Bronchial epithelial cell (primary cell): ENCODE results near the gene ERV3-1. TPM values are rescaled to one million over a fixed set of nuclear protein-coding genes. Genes with fewer than 3 reads are reported as not detected.
"Not testable (repeated sequence)": the region's sequence is repeated elsewhere in the genome, so short reads cannot be mapped to it uniquely, and the experiment has no call there.

Experiments
- DNase-seq: peaks from one replicate; pipeline ENCODE4 v3.0.0-alpha.2; 2010; ENCODE audit warnings: low read depth
- FAIRE-seq: peaks from 2 replicates; lab custom pipeline; 2011; peaks lifted over from hg19 to GRCh38; lab: Jason Lieb, UNC
- H3K27me3 ChIP-seq: 2 replicates; pipeline ENCODE4 v1.5.1; 2011; ENCODE audit warnings: low read length; ENCODE audit not compliant: control insufficient read depth, insufficient read depth
- H3K36me3 ChIP-seq: 2 replicates; pipeline ENCODE4 v1.5.1; 2011; ENCODE audit warnings: low read length; ENCODE audit not compliant: control insufficient read depth, insufficient read depth
- H3K4me3 ChIP-seq: 2 replicates; pipeline ENCODE4 v1.5.1; 2011; ENCODE audit warnings: mild to moderate bottlenecking, low read depth, low read length, control low read depth
- CTCF ChIP-seq: IDR thresholded peaks from 2 replicates; pipeline ENCODE4 v1.5.1; 2011; ENCODE audit warnings: mild to moderate bottlenecking, moderate library complexity, low read length, control low read depth, inconsistent platforms; ENCODE audit not compliant: insufficient read depth, severe bottlenecking
- total RNA-seq: library from RNA; depleted of rRNA; stranded (reverse); fragments of >200 nt; gene quantifications from 2 replicates; pipeline ENCODE4 v1.2.1, GENCODE V29; 2014

Gene ERV3-1
- total RNA-seq, 1 donor from 2014 or later, result 7.4 TPM

DNA sequence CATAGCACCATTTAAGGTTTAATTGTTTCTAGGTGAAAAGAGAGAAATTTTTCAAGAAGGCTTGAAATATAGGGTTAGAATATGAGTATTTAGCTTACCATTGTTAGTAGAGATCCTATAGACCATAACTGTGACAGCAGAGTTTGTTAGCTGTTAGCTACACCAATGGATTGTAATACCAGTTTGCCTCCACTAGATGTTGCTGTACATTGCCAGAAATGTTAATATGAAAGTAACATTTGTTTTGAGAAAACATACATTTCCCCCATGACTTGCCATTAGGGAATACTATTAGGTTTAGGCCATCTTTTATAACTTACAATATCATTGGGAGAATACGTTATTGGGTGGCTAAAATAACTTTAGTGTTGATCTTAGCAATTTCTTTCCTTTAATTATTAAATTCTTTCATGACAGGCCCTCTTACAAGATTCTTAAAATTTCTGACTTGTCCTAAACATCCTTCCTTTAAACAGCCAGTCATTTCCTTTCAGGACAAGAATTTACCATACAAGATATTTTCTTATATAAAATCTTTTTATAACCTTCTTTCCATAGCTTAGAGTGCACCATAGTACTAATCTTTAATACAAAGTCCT, 55.1 kb downstream of the ERV3-1 start:
- FAIRE-seq (no peak), DNase-seq (peak; percentile 43)
- no peak overlapping the region for H3K4me3 ChIP-seq
- peak; percentile 63 for TF ChIP-seq CTCF
- no peaks in the 10 kb centered on the region for H3K36me3 ChIP-seq
- H3K27me3 ChIP-seq, result peaks cover 4% of the 10 kb centered on the region

DNA sequence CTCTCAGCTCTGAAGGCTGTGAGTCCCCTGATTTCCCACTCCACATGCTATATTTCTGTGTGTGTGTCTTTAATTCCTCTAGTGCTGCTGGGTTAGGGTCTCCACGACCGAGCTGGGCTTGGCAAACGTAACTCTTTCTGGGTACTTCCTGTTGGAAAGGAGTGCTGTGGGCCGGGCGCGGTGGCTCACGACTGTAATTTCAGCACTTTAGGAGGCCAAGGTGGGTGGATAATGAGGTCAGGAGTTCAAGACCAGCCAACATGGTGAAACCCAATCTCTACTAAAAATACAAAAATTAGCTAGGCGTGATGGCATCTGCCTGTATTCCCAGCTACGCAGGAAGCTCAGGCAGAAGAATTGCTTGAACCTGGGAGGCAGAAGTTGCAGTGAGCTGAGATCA, 55.8 kb downstream of the ERV3-1 start:
- not testable (repeated sequence) for FAIRE-seq, H3K27me3 ChIP-seq, DNase-seq, H3K4me3 ChIP-seq, H3K36me3 ChIP-seq

- not testable (repeated sequence) for H3K36me3 ChIP-seq, H3K4me3 ChIP-seq, H3K27me3 ChIP-seq, FAIRE-seq, DNase-seq
These were observed 57.7 kb downstream of the ERV3-1 start for GRCh38 chr7:64948774-64949173.

GRCh38 chr7:64947252-64948000, 59.1 kb downstream of the ERV3-1 start:
- H3K36me3 ChIP-seq, result no peaks in the 10 kb centered on the region
- H3K4me3 ChIP-seq, result peak overlapping the region; percentile 39
- FAIRE-seq (no peak), DNase-seq (no peak)
- peaks cover 4% of the 10 kb centered on the region for H3K27me3 ChIP-seq
- TF ChIP-seq CTCF, result no peak

DNA sequence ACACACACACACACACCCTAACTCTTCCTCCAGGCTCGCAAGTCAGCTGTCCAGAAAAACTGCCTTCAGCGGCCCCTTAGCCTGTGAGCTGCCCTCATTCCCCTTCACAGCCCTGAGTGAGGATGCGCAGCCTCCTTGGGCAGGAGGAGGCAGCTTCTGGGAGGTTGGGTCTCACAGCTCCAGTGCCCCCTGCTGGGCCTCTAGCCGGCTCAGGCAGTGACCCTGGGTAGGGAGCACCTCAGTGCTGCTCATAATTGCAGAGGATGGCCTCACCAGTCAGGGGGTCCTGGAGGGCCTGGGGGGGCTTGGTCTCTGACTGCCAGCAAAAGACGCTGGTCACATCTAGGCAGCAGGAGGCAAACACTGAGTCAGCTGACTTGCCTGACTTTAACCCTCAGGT, 59.7 kb downstream of the ERV3-1 start:
- FAIRE-seq (no peak), DNase-seq (no peak)
- H3K4me3 ChIP-seq, result no peak overlapping the region
- peaks cover 4% of the 10 kb centered on the region for H3K27me3 ChIP-seq
- peak; percentile 36 for TF ChIP-seq CTCF
- no peaks in the 10 kb centered on the region for H3K36me3 ChIP-seq

- peaks cover 4% of the 10 kb centered on the region for H3K27me3 ChIP-seq
- no peak overlapping the region for H3K4me3 ChIP-seq
- no peak for FAIRE-seq
- no peak for TF ChIP-seq CTCF
- H3K36me3 ChIP-seq, result no peaks in the 10 kb centered on the region
- no peak for DNase-seq
These were observed 60.8 kb downstream of the ERV3-1 start for GRCh38 chr7:64945503-64946175.

DNA sequence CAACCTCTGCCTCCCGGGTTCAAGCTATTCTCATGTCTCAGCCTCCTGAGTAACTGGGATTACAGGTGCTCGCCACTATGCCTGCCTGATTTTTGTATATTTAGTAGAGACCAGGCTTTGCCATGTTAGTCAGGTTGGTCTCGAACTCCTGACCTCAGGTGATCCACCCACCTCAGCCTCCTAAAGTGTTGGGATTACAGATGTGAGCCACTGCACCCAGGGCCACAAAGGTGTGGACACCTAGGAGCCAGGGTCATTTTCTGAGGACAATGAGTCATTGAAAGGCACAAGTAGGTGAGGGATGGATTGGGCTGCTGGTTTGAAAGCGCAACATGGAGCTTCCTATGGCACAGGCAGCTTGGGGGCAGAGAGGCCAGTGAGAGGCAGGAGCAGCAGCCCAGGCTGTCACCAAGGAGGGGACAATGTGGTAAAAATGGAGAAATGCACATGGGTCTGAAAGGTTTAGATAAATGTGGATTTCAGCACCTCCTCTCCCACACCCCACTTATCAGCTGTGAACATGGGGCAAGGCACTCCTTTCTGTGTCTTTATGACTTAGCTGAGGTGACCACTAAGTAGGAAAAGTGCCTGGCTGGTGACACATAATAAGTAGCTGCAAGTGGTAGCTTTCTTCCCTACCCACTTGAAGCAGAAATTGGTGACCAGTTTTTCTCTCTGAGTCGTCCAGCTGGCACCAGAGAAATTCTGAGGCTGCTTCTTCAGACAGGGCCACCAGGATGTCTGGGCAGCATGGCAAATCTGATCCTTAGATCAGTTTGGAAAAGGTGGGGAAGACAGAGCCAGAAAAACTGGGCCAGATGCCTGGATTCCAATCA, 61.6 kb downstream of the ERV3-1 start:
- not testable (repeated sequence) for H3K27me3 ChIP-seq, H3K4me3 ChIP-seq, H3K36me3 ChIP-seq, DNase-seq, FAIRE-seq
